T-helper 1 cell treated with Interleukin-12 subunit alpha and Interleukin-12 subunit beta and Interleukin-4 antibody, amounts not matched to agents 30 ng/mL and 1 ng/mL, for 36 hours (primary cell): Measurements from ENCODE around the gene PTPRA. TPM values are rescaled to one million over a fixed set of nuclear protein-coding genes. Genes with fewer than 3 reads are reported as not detected.
"Not testable (repeated sequence)": the region's sequence is repeated elsewhere in the genome, so short reads cannot be mapped to it uniquely, and the experiment has no call there.

Source experiments
- intact Hi-C: fragments of 100-400 bp; cut with micrococcal nuclease; formaldehyde crosslinking; loops from one replicate; pipeline ENCODE4 v1.15.1; 2024
- total RNA-seq: library from RNA; stranded (reverse); gene quantifications from 2 replicates; pipeline ENCODE4 v1.2.3, GENCODE V29; 2022

Gene PTPRA
- total RNA-seq, 1 donor from 2014 or later: 67.0 TPM

GRCh38 chr20:2987861-2988260 is 114.6 kb downstream of the PTPRA start:
- intact Hi-C loops: loop anchor here (5.0 to 10.0 kb wide), 3 partner anchors 169 to 513 kb away; partner anchors contain the start of genes FASTKD5, SNRPB and UBOX5

- intact Hi-C loops: no loop called here
These were observed 118.3 kb downstream of the PTPRA start for GRCh38 chr20:2991532-2991931.

- intact Hi-C loops: no loop called here
These were observed 120.0 kb downstream of the PTPRA start for GRCh38 chr20:2993250-2993649.

- intact Hi-C loops: no loop called here
These were observed 122.5 kb downstream of the PTPRA start for GRCh38 chr20:2995796-2996195.

- intact Hi-C loops: no loop called here
These were observed 125.4 kb downstream of the PTPRA start for GRCh38 chr20:2998728-2999127.

- intact Hi-C loops: loop anchor here (1.0 to 5.0 kb wide), 6 partner anchors 87 to 313 kb away; partner anchors contain the start of gene PTPRA
These were observed 127.7 kb downstream of the PTPRA start for GRCh38 chr20:3000852-3001523.

GRCh38 chr20:3003416-3003815 is 130.1 kb downstream of the PTPRA start:
- intact Hi-C loops: loop anchor here (5.0 kb wide), 1 partner anchor 261 kb away; no protein-coding TSS in a partner anchor

GRCh38 chr20:3010985-3011723 is 137.9 kb downstream of the PTPRA start:
- intact Hi-C loops: loop anchor here (2.0 kb wide), 1 partner anchor 26 kb away; no protein-coding TSS in a partner anchor

- intact Hi-C loops: loop anchor here (2.0 kb wide), 1 partner anchor 27 kb away; no protein-coding TSS in a partner anchor
These were observed 138.5 kb downstream of the PTPRA start for GRCh38 chr20:3011752-3012151.

GRCh38 chr20:3013771-3014170 is 140.5 kb downstream of the PTPRA start:
- intact Hi-C loops: no loop called here

GRCh38 chr20:3014179-3014578 is 140.9 kb downstream of the PTPRA start:
- intact Hi-C loops: no loop called here

GRCh38 chr20:3014662-3015061 is 141.4 kb downstream of the PTPRA start:
- intact Hi-C loops: no loop called here

- intact Hi-C loops: not testable (repeated sequence)
These were observed 142.0 kb downstream of the PTPRA start for GRCh38 chr20:3015302-3015701.

- intact Hi-C loops: no loop called here
These were observed 148.0 kb downstream of the PTPRA start for GRCh38 chr20:3021327-3021726.

GRCh38 chr20:3021777-3022176 is 148.5 kb downstream of the PTPRA start:
- intact Hi-C loops: no loop called here

- intact Hi-C loops: not testable (repeated sequence)
These were observed 149.5 kb downstream of the PTPRA start for GRCh38 chr20:3022559-3023490.

GRCh38 chr20:3027987-3028386 is 154.7 kb downstream of the PTPRA start:
- intact Hi-C loops: no loop called here

- intact Hi-C loops: no loop called here
These were observed 158.4 kb downstream of the PTPRA start for GRCh38 chr20:3031524-3032147.

- intact Hi-C loops: no loop called here
These were observed 159.3 kb downstream of the PTPRA start for GRCh38 chr20:3032624-3033023.

GRCh38 chr20:3037654-3038053 is 164.4 kb downstream of the PTPRA start:
- intact Hi-C loops: no loop called here

- intact Hi-C loops: no loop called here
These were observed 165.2 kb downstream of the PTPRA start for GRCh38 chr20:3038454-3038853.
